Endothelial cell (in vitro differentiated cells): Measurements from ENCODE around the gene DYRK1A. TPM values are rescaled to one million over a fixed set of nuclear protein-coding genes. Genes with fewer than 3 reads are reported as not detected.

Experiments
- DNase-seq: peaks from one replicate; pipeline ENCODE4 v3.0.0; 2021; ENCODE audit warnings: low spot score
- H3K27ac Mint-ChIP-seq: one replicate; pipeline ENCODE4 v1.8.0; 2021; ENCODE audit warnings: mixed read lengths, inconsistent platforms; ENCODE audit not compliant: unreplicated experiment
- H3K27me3 Mint-ChIP-seq: one replicate; pipeline ENCODE4 v1.8.0; 2021; ENCODE audit warnings: mild to moderate bottlenecking, moderate library complexity, mixed read lengths, inconsistent platforms; ENCODE audit not compliant: unreplicated experiment
- H3K36me3 Mint-ChIP-seq: one replicate; pipeline ENCODE4 v1.8.0; 2021; ENCODE audit warnings: mild to moderate bottlenecking, low read depth, mixed read lengths, inconsistent platforms; ENCODE audit not compliant: unreplicated experiment
- H3K4me1 Mint-ChIP-seq: one replicate; pipeline ENCODE4 v1.8.0; 2021; ENCODE audit warnings: mild to moderate bottlenecking, mixed read lengths, inconsistent platforms; ENCODE audit not compliant: unreplicated experiment
- H3K4me3 Mint-ChIP-seq: one replicate; pipeline ENCODE4 v1.8.0; 2021; ENCODE audit warnings: mild to moderate bottlenecking, mixed read lengths, inconsistent platforms; ENCODE audit not compliant: unreplicated experiment
- H3K9me3 Mint-ChIP-seq: one replicate; pipeline ENCODE4 v1.8.0; 2021; ENCODE audit warnings: mixed read lengths, inconsistent platforms; ENCODE audit not compliant: unreplicated experiment
- total RNA-seq: library from RNA; stranded (reverse); fragmentation: NEBNext Ultra II Directional; extraction: Animal tissue kit (Norgen Biotek cat#: 25700); gene quantifications from one replicate; pipeline ENCODE4 v1.2.1, GENCODE V29; 2021; ENCODE audit not compliant: unreplicated experiment
- TF ChIP-seq, protein P1 (sequence below): fragments of 200-600 bp; sonication (generic); IDR thresholded peaks from one replicate; pipeline ENCODE4 v1.5.0; 2021; ENCODE audit warnings: antibody characterized with exemption; ENCODE audit not compliant: unreplicated experiment

The DYRK1A gene
- total RNA-seq, 1 donor from 2014 or later = 87.5 TPM

DNA sequence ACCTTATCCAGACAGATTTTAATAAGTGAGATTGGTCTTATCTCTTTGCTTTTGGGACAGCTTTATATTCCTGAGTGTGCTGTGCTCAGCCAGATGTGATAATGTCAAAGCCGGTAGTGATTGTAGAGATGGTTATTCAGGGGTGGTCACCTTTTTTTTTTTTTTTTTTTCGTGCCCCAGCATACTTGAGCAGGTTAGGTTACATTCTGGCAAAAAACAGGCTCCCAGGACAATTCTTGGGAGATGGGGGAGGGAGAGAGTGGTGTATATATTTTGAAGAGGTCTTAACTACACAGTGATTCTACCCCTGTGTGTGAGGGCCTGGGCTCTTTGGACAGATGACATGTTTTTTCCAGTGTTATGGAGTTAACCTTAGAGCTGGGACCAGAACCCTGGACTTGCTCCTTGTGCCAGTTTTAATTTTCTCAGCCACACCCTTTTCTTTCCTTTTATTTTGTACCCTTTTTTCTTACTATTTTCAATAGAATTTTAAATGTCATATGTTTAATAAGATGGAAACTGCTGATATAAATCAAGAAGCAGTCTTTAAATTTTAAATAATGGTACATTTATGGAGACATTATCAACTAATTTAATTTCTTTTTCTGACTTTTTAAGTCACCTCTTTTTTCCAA lies 88.4 kb downstream of the DYRK1A start:
- Mint-ChIP-seq H3K4me3 (no peak overlapping the region), H3K27me3 (peaks cover 5% of the 10 kb centered on the region), H3K27ac (peak overlapping the region; percentile 21), H3K4me1 (peaks cover 51% of the 10 kb centered on the region), H3K9me3 (no peaks in the 10 kb centered on the region), H3K36me3 (peaks cover 7% of the 10 kb centered on the region)
- no peak for DNase-seq
- TF ChIP-seq, protein P1, sequence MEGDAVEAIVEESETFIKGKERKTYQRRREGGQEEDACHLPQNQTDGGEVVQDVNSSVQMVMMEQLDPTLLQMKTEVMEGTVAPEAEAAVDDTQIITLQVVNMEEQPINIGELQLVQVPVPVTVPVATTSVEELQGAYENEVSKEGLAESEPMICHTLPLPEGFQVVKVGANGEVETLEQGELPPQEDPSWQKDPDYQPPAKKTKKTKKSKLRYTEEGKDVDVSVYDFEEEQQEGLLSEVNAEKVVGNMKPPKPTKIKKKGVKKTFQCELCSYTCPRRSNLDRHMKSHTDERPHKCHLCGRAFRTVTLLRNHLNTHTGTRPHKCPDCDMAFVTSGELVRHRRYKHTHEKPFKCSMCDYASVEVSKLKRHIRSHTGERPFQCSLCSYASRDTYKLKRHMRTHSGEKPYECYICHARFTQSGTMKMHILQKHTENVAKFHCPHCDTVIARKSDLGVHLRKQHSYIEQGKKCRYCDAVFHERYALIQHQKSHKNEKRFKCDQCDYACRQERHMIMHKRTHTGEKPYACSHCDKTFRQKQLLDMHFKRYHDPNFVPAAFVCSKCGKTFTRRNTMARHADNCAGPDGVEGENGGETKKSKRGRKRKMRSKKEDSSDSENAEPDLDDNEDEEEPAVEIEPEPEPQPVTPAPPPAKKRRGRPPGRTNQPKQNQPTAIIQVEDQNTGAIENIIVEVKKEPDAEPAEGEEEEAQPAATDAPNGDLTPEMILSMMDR = no peak

DNA sequence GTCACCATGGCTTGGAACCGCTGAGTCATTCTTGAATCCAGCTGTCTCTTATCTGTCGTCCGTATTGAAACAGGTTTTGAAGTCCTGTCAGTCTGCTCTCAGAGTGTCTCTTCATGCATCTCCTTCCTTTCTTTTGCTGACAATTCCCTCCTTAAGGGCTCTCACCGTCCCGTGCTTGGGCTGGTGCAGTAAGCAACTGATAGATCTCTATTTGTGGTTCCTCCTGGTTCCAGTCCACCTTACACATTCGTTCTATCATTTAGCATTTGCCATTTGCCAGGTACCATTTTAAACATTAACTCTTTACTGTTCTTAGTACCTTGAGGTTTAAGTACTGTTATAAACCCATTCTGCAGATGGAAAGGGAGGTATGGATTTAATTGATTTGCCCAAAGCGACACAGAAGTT lies 88.9 kb downstream of the DYRK1A start:
- Mint-ChIP-seq H3K4me3 (no peak overlapping the region), H3K36me3 (peaks cover 2% of the 10 kb centered on the region), H3K9me3 (no peaks in the 10 kb centered on the region), H3K4me1 (peaks cover 50% of the 10 kb centered on the region), H3K27me3 (peaks cover 5% of the 10 kb centered on the region), H3K27ac (peak overlapping the region; percentile 59)
- DNase-seq = no peak
- TF ChIP-seq, protein P1 = no peak

DNA sequence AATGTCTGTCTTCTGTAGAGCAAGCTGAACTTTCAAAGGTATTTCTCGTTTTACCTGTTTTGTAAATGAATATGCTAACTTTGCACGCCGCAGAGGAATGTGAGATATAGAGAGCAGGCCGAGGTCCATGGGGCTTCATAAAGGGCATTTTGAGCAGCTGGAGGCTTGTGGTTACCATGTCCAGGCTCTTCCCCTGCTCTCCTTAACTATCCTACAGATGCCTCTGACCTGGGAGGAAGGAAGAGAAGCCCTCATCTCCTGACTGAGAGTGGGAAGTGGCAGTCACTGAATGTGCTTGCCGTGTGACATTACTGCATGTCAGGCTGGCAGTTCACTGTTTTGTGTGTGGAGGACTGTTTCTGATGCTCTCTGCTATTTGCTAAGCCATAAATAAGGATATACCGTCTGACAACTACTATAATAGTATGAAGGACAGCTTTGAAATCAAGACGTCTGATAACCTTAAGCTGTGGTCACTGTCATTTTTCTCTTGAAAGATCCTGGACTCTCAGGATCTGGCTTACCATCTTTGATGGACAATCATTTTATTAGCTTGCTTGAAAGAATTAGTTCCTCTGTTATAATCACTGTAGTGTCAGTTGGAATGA lies 92.2 kb downstream of the DYRK1A start:
- Mint-ChIP-seq H3K4me1 (peaks cover 55% of the 10 kb centered on the region), H3K27ac (peak overlapping the region; percentile 75), H3K36me3 (no peaks in the 10 kb centered on the region)

DNA sequence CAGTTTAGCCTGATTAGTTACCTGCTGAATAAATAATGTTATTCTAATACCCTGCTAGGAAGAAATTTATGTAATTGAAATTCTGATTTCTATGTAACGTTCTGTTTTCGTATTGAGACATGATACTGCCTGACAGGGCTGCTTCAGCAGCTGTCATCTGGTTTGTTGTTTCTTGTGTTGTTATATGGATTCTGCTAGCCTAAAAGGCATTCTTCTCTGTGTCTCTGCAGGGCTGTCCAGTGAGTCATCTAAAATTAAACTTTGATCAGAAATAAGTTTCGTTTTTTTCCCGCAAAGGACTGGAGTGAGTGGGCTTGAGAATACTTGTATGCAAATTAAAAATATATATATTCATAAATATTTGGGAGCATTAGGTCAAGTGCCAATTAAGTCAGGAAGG lies 93.0 kb downstream of the DYRK1A start:
- Mint-ChIP-seq H3K27me3 (peaks cover 2% of the 10 kb centered on the region), H3K4me3 (no peak overlapping the region), H3K27ac (no peak overlapping the region), H3K9me3 (no peaks in the 10 kb centered on the region), H3K4me1 (peaks cover 54% of the 10 kb centered on the region), H3K36me3 (no peaks in the 10 kb centered on the region)
- TF ChIP-seq, protein P1 = no peak
- DNase-seq = no peak

More for the DNA sequence above, 92.2 kb downstream of the DYRK1A start:
- no peak overlapping the region for H3K4me3 Mint-ChIP-seq
- H3K9me3 Mint-ChIP-seq = no peaks in the 10 kb centered on the region
- TF ChIP-seq, protein P1 = no peak
- DNase-seq = no peak
- peaks cover 2% of the 10 kb centered on the region for H3K27me3 Mint-ChIP-seq

DNA sequence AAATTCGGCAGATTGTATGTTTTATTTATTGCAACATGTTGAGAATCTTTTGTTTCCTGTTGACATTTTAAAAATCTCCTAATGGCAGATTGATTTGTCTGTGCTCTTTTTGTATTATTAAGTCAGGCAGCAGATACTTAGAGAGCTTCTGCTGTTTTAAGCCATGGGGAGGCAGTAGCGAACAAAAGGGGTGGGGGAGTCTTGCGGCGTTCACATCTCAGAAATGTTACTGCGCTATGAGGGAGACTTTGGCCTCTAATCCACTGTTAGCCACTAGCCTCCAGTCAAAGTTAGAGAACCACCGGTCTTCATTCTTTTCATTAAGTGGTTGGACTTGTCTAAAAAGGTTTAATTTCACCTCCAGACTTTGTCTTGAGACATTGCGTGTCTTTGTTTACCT lies 93.6 kb downstream of the DYRK1A start:
- peak; percentile 54 for DNase-seq
- TF ChIP-seq, protein P1 = no peak
- H3K27me3 Mint-ChIP-seq = peaks cover 2% of the 10 kb centered on the region
- H3K9me3 Mint-ChIP-seq = no peaks in the 10 kb centered on the region
- peaks cover 49% of the 10 kb centered on the region for H3K4me1 Mint-ChIP-seq
- no peak overlapping the region for H3K4me3 Mint-ChIP-seq
- H3K36me3 Mint-ChIP-seq = no peaks in the 10 kb centered on the region
- no peak overlapping the region for H3K27ac Mint-ChIP-seq
